Activated CD4-positive, alpha-beta T cell treated with anti-CD3 and anti-CD28 coated beads, Interleukin-2, amount 10 ng/mL, durations not matched to agents 7 days and 5 days (primary cell): ENCODE data around the gene ACTR1A. TPM values are rescaled to one million over a fixed set of nuclear protein-coding genes. Genes with fewer than 3 reads are reported as not detected.
"Not testable (repeated sequence)": the region's sequence is repeated elsewhere in the genome, so short reads cannot be mapped to it uniquely, and the experiment has no call there.

Experiments
- CTCF ChIA-PET: fragments of 350-600 bp; sonication (Branson Sonifier 250); formaldehyde crosslinking; loops from one replicate; lab custom pipeline; 2021; ENCODE audit warnings: antibody characterized with exemption; lab: Charles Lee
- POLR2A ChIA-PET: fragments of 350-600 bp; sonication (Branson Sonifier 250); formaldehyde crosslinking; loops from one replicate; lab custom pipeline; 2021; ENCODE audit warnings: antibody characterized with exemption; lab: Charles Lee
- DNase-seq: peaks from one replicate; pipeline ENCODE4 v3.0.0-alpha.2; 2020
- H3K27ac Mint-ChIP-seq: one replicate; pipeline ENCODE4 v1.8.0; 2021; ENCODE audit warnings: mild to moderate bottlenecking, moderate library complexity, mixed read lengths
- H3K27me3 Mint-ChIP-seq: one replicate; pipeline ENCODE4 v1.8.0; 2021; ENCODE audit warnings: mixed read lengths
- H3K36me3 Mint-ChIP-seq: one replicate; pipeline ENCODE4 v1.8.0; 2021; ENCODE audit warnings: low read depth, mixed read lengths
- H3K4me1 Mint-ChIP-seq: one replicate; pipeline ENCODE4 v1.8.0; 2021; ENCODE audit warnings: mixed read lengths
- H3K4me3 Mint-ChIP-seq: one replicate; pipeline ENCODE4 v1.8.0; 2021; ENCODE audit warnings: mild to moderate bottlenecking, moderate library complexity, mixed read lengths
- H3K9me3 Mint-ChIP-seq: one replicate; pipeline ENCODE4 v1.8.0; 2021; ENCODE audit warnings: mixed read lengths
- total RNA-seq, 2 experiments: library from RNA; stranded (reverse); gene quantifications; one replicate each; pipeline ENCODE4 v1.2.3, GENCODE V29; 2021

Gene ACTR1A
- total RNA-seq, 2 experiments from 2014 or later = 76.1 to 84.5 TPM

DNA sequence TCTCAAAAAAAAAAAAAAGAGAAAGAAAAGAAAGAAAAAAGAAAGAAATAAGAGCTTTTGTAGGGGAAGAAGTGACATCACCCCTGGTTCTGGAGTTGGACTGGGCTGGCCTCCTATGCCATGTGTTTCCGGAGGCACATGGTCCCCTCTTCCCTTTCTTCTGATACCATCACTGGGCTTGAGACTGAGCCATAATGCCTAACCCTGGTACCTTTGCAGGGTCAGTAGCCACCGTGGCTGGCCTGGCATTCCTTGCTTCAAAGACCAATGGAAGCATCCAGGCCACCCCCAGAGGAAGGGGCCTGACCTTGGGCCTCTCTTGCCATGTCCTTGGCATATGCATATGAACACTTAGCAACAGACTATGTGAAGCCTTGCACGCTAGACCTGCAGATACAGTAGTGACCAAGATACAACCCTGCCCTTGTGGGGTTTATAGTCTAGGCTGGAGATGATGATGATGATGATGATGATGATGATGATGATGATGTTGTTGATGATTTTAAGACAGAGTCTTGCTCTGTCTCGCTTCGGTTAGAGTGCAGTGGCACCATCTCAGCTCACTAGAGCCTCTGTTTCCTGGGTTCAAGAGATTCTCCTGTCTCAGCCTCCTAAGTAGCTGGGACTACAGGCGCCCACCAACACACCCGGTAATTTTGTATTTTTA is 33.1 kb upstream of the ACTR1A start:
- ChIA-PET POLR2A (no interaction called here), CTCF (no interaction called here)
- no peak for DNase-seq
- Mint-ChIP-seq H3K4me1 (peaks cover 3% of the 10 kb centered on the region), H3K4me3 (no peak overlapping the region), H3K36me3 (no peaks in the 10 kb centered on the region), H3K9me3 (no peaks in the 10 kb centered on the region), H3K27me3 (no peaks in the 10 kb centered on the region), H3K27ac (no peak overlapping the region)

DNA sequence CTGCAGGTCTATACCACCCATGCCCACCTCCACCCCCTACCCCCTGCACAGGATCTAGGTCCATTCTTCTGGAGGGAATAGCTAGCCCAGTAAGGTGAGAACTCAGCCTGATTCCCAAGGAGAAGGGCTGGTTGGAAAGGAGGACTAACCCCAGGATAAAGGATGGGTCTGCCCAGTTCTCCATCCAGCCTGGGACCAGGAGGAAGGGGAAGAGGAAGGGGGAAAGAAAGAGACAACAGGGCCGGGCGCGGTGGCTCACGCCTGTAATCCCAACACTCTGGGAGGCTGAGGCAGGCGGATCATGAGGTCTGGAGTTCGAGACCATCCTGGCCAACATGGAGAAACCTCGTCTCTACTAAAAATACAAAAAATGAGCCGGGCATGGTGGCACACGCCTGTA is 32.5 kb upstream of the ACTR1A start:
- H3K4me3 Mint-ChIP-seq, H3K36me3 Mint-ChIP-seq, DNase-seq, H3K27me3 Mint-ChIP-seq, H3K4me1 Mint-ChIP-seq, POLR2A ChIA-PET, H3K27ac Mint-ChIP-seq, H3K9me3 Mint-ChIP-seq: not testable (repeated sequence)
- CTCF ChIA-PET = interaction anchor here (0.9 kb wide), 1 partner anchor 198 kb away, joined by 4 read pairs; no protein-coding TSS in a partner anchor

DNA sequence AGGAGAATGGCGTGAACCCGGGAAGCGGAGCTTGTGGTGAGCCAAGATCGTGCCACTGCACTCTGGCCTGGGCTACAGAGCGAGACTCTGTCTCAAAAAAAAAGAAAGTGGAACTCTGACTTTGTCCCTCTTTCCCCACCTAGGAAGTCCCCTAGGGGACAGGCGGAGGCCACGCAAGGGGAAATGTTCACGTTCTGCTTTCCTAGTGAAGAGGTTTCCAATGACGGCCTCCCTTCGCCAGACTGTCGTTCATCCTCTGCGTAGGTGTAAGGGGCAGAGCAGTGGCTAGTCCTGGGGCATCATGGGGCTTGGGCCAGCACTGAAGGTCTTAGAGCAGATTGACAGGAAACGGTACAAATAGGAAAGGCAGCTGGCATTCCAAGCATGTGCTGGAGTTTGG is 31.8 kb upstream of the ACTR1A start:
- no peak for DNase-seq
- no peak overlapping the region for H3K4me3 Mint-ChIP-seq
- H3K27me3 Mint-ChIP-seq = no peaks in the 10 kb centered on the region
- H3K9me3 Mint-ChIP-seq = no peaks in the 10 kb centered on the region
- POLR2A ChIA-PET = no interaction called here
- H3K27ac Mint-ChIP-seq = no peak overlapping the region
- peaks cover 3% of the 10 kb centered on the region for H3K4me1 Mint-ChIP-seq
- no peaks in the 10 kb centered on the region for H3K36me3 Mint-ChIP-seq
- CTCF ChIA-PET = interaction anchor here (0.9 kb wide), 1 partner anchor 198 kb away, joined by 4 read pairs; no protein-coding TSS in a partner anchor

DNA sequence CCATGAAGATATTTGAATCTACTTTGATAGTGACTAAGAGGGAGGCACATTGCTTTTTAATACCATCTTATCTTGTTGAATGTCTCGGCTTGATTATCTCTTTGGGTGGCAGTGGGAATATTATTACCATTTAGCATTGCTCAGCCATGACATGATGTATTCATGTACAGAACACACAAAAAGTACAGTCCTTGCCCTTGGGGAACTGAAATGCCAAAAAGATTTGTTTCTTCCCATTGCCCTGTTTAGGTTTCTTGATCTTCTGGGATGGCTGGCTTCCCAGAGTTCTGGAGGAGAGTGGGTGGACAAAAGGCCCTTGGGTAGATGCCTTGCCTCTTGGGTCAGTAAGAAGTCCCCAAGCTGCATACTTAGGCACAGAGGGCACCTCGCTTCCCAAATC is 25.0 kb upstream of the ACTR1A start:
- Mint-ChIP-seq H3K27ac (no peak overlapping the region), H3K9me3 (no peaks in the 10 kb centered on the region), H3K27me3 (no peaks in the 10 kb centered on the region), H3K36me3 (peaks cover 10% of the 10 kb centered on the region), H3K4me1 (peaks cover 7% of the 10 kb centered on the region), H3K4me3 (no peak overlapping the region)
- ChIA-PET POLR2A (no interaction called here), CTCF (interaction anchor here (0.6 to 1.3 kb wide), 2 partner anchors 21 to 308 kb away, joined by 3 read pairs; no protein-coding TSS in a partner anchor)
- DNase-seq = no peak

DNA sequence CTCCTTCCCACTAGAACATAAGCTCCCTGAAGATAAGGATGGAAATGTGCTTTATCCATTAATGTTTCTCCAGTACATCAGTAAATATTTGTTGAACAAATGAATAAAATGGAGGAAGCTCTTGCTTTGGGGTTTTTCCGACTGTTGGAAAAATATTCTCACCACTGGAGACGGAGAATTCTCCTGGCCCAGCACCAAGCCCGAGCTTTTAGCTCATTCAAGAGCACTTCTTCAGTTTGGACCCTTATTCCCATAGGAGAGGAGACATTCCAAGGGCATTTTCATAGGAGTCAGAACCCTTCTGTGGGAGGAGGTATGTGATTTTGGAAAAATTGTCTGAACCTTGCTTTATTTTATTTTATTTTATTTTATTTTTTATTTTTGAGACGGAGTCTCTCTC is 22.2 kb upstream of the ACTR1A start:
- ChIA-PET POLR2A (no interaction called here), CTCF (interaction anchor here (0.9 to 1.1 kb wide), 2 partner anchors 9 to 21 kb away, joined by 3 to 4 read pairs; partner anchors contain the start of gene SUFU)
- Mint-ChIP-seq H3K36me3 (peaks cover 10% of the 10 kb centered on the region), H3K27ac (no peak overlapping the region), H3K27me3 (no peaks in the 10 kb centered on the region), H3K9me3 (no peaks in the 10 kb centered on the region), H3K4me3 (no peak overlapping the region), H3K4me1 (peaks cover 11% of the 10 kb centered on the region)
- DNase-seq = no peak

DNA sequence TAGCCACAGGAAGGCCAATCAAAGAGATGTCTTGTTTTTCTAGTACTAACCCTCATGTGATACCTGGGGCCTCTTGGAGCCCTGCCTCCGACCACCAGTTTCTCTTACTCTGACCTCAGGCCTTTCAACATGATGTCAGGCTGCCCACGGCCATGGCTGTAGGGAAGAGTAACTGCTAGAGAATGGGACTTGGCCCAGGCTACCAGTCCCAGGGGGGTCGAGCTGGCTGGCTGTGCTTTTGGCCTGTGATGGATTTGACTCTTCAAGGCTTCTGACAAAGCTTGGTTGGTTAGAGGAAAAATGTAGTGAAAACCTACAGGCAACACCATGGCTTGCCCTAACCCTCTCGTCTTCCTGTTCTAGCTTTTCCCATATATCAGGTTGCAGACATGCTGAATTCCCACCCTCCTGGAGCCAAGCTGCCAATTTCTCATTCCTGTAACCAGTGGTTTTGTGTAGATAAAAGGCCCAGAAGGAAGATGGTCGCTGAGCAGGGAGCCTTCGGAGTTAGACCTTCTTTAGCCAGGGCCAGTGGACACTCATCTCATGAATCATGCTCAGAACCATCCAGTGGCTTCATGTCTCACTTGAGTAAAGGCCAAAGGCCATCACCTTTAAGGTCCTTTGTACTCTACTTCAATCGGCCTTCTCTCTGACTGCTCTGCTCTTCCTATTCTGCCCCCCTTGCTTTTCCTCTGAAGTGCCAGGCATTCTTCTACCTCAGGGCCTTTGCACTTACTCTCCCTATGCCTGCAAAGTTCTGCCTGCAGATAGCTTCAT is 20.9 kb upstream of the ACTR1A start:
- H3K27me3 Mint-ChIP-seq = no peaks in the 10 kb centered on the region
- DNase-seq = no peak
- H3K36me3 Mint-ChIP-seq = peaks cover 10% of the 10 kb centered on the region
- ChIA-PET CTCF (interaction anchor here (1.0 to 1.5 kb wide), 2 partner anchors 20 to 292 kb away, joined by 5 to 7 read pairs; partner anchors contain the start of gene SUFU), POLR2A (no interaction called here)
- peak overlapping the region; percentile 6 for H3K27ac Mint-ChIP-seq
- no peaks in the 10 kb centered on the region for H3K9me3 Mint-ChIP-seq
- peaks cover 7% of the 10 kb centered on the region for H3K4me1 Mint-ChIP-seq
- no peak overlapping the region for H3K4me3 Mint-ChIP-seq

DNA sequence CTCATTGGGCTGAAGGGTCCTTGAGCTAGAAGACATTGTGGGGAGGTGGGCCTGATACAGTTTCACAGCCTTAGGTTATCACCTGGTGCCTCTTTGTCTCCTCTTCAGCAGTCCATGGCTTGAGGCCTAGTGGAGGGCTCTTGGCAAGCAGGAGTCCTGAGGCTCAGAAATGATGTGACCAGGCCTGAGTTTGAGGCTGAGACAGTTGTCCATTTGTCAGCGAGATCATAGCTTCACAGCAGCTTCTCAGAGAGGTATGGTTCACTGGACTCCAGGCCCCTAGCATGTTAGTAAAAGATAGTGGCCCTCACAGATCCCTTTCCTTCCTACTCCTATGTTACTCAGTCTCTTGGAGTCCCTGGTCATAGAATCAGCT is 20.4 kb upstream of the ACTR1A start:
- Mint-ChIP-seq H3K36me3 (peaks cover 8% of the 10 kb centered on the region), H3K9me3 (no peaks in the 10 kb centered on the region), H3K27ac (no peak overlapping the region), H3K4me1 (peaks cover 7% of the 10 kb centered on the region), H3K27me3 (no peaks in the 10 kb centered on the region), H3K4me3 (no peak overlapping the region)
- no peak for DNase-seq
- ChIA-PET POLR2A (no interaction called here), CTCF (interaction anchor here (1.0 to 1.8 kb wide), 3 partner anchors 13 to 291 kb away, joined by 5 to 7 read pairs (median 5); partner anchors contain the start of gene SUFU)

DNA sequence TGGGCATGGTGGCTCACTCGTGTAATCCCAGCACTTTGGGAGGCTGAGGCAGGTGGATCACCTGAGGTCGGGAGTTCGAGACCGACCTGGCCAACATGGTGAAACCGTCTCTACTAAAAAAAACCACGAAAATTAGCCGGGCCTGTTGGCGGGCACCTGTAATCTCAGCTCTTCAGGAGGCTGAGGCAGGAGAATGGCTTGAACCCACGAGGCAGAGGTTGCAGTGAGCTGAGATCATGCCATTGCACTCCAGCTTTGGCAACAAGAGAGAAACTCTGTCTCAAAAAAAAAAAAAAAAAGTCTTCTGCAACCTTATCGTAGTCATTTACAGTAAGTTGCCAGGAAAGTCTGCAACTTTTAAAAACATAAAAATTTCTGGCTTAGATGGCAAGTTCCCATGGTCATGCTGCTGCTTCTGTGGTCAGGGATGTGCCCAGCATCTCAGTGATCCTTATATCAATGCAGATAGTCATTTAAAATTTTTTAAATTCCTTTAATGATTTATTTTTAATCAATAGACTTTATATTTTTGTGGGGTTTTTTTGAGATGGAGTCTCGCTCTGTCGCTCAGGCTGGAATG is 16.8 kb upstream of the ACTR1A start:
- peaks cover 7% of the 10 kb centered on the region for H3K4me1 Mint-ChIP-seq
- H3K27me3 Mint-ChIP-seq = no peaks in the 10 kb centered on the region
- ChIA-PET POLR2A (no interaction called here), CTCF (interaction anchor here (0.8 to 2.4 kb wide), 4 partner anchors 11 to 15 kb away, joined by 3 to 8 read pairs (median 6); partner anchors contain the start of gene SUFU)
- H3K9me3 Mint-ChIP-seq = no peaks in the 10 kb centered on the region
- H3K27ac Mint-ChIP-seq = no peak overlapping the region
- peaks cover 7% of the 10 kb centered on the region for H3K36me3 Mint-ChIP-seq
- H3K4me3 Mint-ChIP-seq = no peak overlapping the region
- DNase-seq = no peak

DNA sequence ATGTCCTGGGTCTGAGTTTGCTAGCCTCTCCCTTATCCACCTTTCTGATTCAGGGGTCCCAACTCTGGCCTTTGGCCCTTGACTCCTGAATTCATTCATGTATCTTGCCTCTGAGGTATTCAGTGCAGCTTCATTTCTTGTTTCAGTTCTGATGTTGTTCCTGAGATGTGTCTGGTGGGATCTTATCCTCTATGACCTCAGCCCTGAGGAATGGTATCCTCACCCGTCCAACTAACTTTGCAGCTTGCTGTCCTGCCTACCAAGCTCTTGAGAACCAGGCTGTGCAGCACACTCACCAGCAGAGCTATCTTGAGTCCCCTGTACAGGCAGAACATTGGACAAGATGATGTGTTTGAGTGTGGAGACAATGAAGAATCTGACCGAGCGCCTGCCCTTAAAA is 15.0 kb upstream of the ACTR1A start:
- no peaks in the 10 kb centered on the region for H3K27me3 Mint-ChIP-seq
- POLR2A ChIA-PET = no interaction called here
- CTCF ChIA-PET = interaction anchor here (2.4 kb wide), 1 partner anchor 14 kb away, joined by 8 read pairs; the partner anchor contains the start of gene SUFU
- no peak overlapping the region for H3K27ac Mint-ChIP-seq
- no peak overlapping the region for H3K4me3 Mint-ChIP-seq
- no peaks in the 10 kb centered on the region for H3K9me3 Mint-ChIP-seq
- no peak for DNase-seq
- peaks cover 12% of the 10 kb centered on the region for H3K36me3 Mint-ChIP-seq
- H3K4me1 Mint-ChIP-seq = peaks cover 4% of the 10 kb centered on the region

DNA sequence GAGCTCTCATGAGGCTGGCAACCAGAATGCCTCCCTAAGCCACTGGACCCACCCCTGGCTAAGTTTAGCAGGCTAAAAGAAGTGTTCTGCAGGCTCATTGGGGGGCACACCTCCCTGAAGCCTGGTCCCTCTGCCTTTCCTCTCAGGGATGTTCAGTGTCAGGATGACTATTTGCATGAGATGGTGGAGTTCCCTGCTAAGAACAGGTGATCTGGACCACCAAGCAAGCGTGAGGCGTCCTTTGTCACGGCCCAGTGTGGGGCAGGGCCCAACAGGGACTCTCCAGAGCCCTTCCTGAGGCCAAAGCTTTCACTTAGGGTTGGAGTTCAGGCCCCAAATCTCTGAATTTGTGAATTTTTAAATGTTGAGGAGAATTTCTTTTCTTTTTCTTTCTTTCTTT is 13.2 kb upstream of the ACTR1A start:
- POLR2A ChIA-PET = no interaction called here
- Mint-ChIP-seq H3K4me1 (peaks cover 14% of the 10 kb centered on the region), H3K27ac (no peak overlapping the region), H3K4me3 (no peak overlapping the region), H3K27me3 (no peaks in the 10 kb centered on the region), H3K36me3 (peaks cover 20% of the 10 kb centered on the region), H3K9me3 (no peaks in the 10 kb centered on the region)
- CTCF ChIA-PET = interaction anchor here (0.9 kb wide), 1 partner anchor 9 kb away, joined by 3 read pairs; no protein-coding TSS in a partner anchor
- DNase-seq = no peak

DNA sequence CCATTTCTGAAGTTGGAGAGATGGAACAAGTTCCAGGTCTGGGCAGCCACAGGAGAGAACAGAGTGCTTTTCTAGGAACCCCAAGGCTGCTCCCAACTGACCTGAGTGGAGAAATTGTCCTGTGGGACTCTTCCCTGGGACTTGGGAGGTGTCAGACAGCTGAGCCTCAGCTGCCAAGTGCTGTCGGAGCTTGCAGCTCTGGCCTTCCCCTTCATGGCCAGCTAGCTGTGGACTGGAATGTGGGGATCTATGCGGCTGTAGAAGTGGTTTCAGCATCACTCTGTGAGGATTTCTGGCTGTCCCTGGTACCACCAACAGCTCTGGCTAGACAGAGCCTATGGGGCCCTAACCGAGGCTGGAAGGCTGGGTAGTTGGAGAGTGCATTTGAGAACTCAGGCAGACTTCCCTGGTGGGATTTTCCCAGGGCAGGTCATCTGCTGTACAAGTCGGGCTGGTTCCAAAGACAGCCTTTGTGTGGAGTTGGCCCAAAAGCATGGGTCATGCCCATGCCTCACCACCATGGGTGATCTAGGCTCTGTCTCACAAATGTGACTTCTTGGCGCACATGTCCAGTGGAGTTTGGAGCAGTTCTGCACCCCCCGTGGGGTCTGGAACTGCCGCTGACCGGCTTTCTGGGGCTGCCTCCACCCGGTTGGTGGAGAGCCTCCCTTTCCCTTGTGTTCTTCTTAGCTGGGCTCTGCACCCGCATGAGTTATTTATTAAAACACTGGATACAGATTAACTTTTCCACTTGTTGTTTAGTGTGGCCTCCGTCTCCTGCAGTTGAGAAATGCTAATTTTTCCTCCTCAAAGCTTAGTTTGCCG is 12.2 kb upstream of the ACTR1A start:
- Mint-ChIP-seq H3K27ac (no peak overlapping the region), H3K9me3 (no peaks in the 10 kb centered on the region), H3K27me3 (no peaks in the 10 kb centered on the region), H3K36me3 (peaks cover 20% of the 10 kb centered on the region), H3K4me3 (no peak overlapping the region), H3K4me1 (peaks cover 14% of the 10 kb centered on the region)
- no peak for DNase-seq
- POLR2A ChIA-PET = no interaction called here
- CTCF ChIA-PET = no interaction called here

DNA sequence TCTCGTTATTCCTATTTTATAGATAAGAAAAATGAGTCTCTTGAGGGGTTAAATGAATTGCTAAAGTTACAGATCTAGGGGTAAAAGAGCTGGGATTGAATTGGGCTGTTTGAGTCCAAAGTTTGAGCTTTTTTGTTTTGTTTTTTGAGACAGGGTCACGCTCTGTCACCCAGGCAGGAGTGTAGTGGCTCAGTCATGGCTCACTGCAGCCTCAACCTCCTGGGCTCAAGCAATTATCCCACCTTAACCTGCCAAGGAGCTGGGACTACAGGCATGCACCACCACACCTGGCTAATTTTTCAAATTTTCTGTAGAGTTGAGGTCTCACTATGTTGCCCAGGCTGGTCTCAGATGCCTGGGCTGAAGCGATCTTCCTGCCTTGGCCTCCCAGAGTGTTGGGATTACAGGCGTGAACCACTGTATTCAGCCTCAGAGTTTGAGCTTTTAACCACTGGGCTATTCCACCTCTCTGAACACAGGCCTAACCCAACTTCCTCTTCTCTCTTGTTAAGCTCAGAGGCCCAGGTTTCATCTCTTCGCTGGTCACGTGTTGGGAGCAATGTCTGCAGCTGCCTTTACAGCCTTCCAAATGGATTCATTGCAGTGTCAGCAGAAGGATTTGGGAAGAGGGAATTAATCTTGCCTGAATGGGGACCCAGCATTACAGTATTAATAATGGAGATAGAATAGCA is 9.2 kb upstream of the ACTR1A start:
- H3K36me3 Mint-ChIP-seq = peaks cover 31% of the 10 kb centered on the region
- H3K4me3 Mint-ChIP-seq = no peak overlapping the region
- DNase-seq = no peak
- H3K9me3 Mint-ChIP-seq = no peaks in the 10 kb centered on the region
- ChIA-PET CTCF (interaction anchor here (0.7 to 1.3 kb wide), 4 partner anchors 8 to 168 kb away, joined by 3 to 5 read pairs (median 3); partner anchors contain the start of gene SUFU), POLR2A (no interaction called here)
- H3K4me1 Mint-ChIP-seq = peaks cover 29% of the 10 kb centered on the region
- H3K27ac Mint-ChIP-seq = peak overlapping the region; percentile 66
- H3K27me3 Mint-ChIP-seq = no peaks in the 10 kb centered on the region
